Medulla oblongata (tissue), 1 donor: ENCODE measurements around the gene ARFGAP3.
"Not testable (repeated sequence)": the region's sequence is repeated elsewhere in the genome, so short reads cannot be mapped to it uniquely, and the experiment has no call there.

Experiments
- DNase-seq: peaks from one replicate; pipeline ENCODE4 v3.0.0-alpha.2; 2015; ENCODE audit errors: extremely low spot score

ARFGAP3 gene

DNA sequence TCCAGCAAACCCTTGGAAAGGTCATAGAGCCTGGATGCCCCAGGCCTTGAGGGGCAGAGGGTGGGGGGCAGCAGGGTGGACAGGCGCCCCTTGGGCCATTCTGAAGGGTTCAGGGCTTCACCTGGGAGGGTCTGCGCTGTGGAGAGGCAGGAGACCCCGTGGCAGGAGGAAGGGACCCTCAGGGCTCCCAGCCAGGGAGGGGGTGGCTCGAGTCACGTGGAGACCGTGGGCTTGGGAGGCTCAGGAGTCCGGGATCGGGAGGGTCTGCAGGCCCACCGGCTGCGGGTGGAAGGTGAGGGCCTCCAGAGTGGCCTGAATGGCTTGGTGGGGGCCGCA, 87.9 kb downstream of the ARFGAP3 start:
- no peak for DNase-seq

DNA sequence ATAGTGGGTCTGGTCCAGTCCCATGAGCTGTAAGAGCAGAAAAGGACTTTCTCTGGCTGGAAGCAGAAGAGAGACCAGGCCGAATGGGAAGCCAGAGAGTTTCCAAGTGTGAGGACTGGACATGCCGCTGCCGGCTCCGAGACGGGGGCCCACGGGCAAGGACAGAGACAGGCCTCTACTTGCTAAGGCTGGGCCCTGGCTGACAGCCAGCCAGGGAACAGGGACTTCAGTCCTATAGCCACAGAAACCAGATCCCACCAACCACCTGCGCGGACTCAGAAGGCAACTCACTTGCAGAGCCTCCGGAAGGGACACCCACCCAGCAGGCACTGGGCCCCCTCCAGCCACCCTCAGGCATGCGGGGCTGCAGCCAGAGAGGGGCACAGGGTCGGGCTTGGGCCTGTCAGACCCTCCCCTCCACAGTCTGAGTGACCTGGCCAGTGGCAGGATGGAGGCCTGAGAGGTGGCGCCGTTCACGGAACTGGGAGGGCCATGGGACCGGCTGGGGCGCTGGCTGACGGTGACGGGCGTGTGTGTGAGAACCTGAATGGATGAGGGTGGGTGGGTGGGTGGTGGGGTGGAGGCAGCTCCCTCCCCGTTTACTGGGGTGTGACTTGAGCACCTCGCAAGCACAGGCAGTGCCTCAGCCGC, 88.6 kb downstream of the ARFGAP3 start:
- no peak for DNase-seq

DNA sequence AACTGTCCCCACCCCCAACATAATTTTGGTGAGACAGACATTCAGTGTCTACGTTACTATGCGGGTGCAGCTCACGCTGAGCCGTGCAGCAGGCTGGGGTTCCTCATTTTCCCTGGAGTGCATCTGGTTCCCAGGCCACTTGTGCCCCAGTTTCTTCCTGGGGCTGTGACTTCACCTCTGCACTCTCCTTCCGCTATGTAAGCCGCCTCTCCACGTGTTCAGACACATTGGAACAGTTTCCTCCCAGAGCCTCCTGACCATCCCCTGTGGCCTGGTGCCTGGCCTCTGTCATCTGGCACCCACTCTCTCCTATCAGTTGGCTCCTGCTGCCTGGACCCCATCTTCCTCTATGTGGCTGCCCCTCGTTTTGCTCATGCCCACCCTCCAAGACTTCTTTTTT, 90.2 kb downstream of the ARFGAP3 start:
- no peak for DNase-seq

DNA sequence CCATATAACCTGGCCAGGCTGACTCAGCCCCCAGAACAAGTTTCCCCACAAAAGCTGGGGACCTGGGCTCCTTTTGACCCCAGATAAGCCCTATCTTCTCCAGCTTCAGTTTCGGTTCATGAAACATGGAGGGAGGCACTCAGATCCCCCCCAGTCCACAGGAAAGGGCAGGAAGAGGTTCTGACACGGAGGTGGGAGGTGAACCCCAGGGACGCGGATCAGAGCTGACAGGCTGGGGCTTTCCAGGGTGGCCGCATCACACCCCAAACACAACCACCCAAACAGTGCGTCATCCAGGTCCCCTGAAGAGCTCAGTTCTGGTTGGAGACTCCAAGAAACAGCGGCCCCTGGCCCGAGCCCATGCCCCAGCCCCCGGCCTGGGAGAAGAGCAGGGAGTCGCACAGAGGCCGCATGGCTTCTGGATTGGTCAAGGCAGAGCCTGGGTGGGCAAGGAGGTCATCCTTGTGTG, 92.1 kb downstream of the ARFGAP3 start:
- no peak for DNase-seq

DNA sequence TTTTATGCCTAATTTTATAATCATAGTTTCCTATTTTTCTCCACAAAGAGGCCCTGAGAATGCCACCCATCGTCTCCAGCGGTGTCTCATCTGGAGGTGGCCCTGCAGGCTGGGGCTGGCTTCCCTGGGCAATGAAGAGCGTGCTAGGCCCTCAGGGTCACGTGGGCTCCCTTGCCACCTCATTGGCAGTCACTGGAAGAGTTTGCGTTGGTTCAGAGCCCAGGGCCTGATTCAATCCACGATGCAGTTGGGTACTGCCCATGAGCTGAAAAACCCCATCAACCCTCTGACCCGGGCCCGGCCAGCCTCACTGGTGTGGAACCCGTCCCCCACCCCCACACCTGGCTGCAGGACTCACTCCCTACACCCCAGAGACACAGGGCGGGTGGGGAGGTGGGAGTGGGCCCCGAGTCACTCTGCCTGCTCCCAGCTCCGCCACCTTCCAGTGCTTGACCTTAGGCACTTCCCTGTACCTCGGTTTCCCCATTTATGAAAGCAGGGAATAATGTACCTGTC, 93.0 kb downstream of the ARFGAP3 start:
- DNase-seq = no peak

DNA sequence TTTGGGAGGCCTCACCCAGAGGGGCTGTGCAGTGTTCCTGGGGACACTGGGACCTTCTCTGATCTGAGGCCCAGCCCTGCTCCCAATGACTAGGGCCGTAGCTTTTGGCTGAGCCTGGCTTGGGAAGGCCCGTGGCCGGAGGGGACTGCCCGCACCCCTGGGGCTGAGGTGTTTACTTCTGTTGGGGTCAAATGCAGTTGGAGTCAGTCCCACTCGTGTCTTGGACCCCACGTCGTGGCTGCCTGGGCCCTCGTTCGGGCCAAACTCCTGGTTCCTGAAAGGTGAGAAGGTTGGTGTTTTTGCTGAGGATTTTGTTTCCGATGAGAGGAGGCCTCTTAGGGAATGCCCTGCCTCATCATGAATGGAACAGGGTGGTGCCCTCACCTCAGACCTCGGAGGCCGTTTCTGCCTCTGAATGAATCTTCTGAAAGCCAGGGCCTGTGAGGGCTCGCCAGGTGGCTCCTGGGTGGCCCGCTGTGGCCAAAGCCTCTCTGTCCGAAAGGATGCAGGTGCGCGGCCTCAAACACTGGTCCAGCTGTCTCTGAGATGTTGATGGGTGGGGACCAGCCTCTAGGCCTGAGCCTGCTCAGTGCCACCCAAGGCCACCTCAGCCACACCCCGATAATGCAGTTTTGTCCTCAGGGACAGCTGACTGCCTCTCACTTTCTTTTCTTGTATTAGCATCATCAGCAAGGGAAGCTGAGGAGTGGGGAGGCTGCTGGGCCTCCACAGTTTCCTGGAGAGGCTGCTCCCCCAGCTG, 96.1 kb downstream of the ARFGAP3 start:
- DNase-seq = no peak

DNA sequence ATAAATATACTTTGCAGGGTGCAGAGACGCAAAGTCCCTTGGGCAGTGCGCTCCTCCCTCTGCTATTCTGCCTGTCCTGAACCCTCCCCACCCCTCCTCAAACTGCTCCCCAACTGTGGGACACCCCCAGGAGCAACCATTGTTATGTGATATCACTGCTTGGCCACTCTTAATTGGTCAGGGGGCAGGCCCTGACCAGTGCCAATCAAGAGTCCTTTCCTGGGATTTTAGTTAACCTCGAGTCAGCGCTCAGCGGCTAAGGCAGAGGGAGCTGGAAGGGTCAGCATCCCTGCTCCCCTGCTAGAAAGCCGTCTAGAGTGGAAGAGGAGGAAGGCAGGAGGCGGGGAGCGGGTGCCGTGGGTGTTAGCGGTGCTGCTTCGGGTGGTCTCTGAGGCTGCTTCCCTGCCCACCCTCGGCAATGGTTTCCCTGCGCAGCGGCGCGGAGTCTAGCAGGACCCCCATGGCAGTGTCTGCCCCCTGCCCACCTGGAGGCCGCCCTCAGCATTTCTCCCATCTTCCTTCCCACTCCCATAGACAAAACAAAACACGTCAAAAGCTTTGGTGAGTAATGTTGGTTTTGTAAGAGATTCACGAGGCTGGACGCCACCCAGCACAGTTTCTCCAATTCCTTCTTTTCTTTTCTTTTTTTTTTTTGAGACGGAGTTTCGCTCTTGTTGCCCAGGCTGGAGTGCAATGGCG, 98.0 kb downstream of the ARFGAP3 start:
- no peak for DNase-seq

DNA sequence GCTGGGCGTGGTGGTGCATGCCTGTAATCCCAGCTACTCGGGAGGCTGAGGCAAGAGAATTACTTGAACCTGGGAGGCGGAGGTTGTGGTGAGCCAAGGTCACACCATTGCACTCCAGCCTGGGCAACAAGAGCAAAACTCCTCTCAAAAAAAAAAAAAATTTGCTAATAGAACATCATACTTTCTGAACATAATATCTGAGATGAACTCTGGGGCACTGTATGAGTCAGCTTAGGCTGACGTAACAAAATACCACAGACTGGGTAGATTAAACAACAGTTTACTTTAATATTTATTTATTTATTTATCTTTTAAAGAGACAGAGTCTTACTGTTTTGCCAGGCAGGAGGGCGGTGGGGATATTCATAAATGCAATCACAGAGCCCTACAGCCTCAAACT, 101.5 kb downstream of the ARFGAP3 start:
- DNase-seq = not testable (repeated sequence)

DNA sequence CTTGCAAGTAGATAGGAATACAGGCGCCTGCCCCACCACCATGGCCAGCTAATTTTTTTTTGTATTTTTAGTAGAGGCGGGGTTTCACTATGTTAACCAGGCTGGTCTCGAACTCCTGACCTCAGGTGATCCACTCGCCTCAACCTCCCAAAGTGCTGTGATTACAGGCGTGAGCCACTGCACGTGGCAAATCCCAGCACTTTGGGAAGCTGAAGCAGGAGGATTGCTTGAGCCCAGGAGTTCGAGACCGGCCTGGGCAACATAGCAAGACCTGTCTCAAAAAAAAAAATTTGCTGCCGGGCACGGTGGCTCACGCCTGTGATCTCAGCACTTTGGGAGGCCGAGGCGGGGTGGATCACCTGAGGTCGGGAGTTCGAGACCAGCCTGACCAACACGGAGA, 102.0 kb downstream of the ARFGAP3 start:
- not testable (repeated sequence) for DNase-seq

DNA sequence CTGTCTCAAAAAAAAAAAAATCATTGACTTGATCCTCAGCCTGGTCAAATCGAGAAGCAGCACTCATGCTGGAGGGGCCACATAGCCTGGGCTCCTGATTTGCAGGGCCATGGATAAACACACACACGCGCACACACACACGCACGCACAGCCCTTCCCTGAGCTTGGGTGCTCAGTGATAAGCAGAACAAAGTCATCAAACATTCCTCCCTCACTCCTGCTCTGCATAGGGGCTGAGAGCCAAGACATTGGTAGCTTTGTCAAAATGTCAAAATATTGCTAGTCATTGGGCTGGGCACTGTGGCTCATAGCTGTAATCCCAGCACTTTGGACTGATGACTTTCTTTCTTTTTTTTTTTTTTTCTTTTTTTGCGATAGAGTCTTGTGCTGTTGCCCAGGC, 102.4 kb downstream of the ARFGAP3 start:
- DNase-seq = no peak

DNA sequence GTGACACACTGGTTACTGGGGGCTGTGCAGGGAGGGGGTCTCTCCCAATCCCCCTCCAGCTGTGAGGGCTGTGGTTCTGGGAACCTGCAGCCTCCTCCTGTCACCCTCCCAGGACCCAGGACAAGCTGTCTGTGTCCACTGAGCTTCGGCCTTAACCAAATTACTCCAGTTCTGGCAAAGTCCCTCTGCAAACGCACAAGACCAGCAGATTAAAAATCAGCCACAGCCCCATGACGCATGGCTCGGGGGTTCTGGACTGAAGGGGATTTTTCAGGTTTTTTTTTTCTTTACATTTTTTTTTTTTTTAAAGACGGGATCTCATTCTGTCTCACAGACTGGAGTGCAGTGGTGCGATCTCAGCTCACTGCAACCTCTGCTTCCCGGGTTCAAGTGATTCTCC, 104.2 kb downstream of the ARFGAP3 start:
- DNase-seq = no peak

DNA sequence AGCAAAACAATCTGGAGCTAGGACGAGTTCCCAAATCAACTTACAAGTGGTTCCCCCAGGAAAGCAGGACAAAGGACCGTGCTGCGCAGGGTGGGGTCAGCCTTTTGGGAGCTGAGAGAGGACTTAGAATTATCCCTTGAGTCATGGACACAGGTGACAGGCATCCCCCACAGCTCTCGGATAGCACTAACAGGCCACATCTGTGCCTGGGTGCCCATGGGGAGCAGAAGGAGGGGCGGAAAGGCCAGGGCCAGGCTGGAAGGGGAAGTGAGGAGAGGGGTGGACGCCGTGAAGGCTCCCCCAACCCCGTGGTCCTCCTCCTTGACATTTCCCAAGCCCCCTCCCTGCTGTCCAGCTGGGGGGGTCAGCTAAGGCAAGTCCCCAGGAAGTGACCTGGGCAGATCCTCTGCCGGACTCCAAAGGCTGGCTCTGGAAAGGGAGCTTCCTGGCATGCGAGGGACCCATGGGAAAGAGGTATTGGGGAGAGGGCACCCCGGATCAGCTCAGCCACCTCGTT, 104.8 kb downstream of the ARFGAP3 start:
- no peak for DNase-seq

DNA sequence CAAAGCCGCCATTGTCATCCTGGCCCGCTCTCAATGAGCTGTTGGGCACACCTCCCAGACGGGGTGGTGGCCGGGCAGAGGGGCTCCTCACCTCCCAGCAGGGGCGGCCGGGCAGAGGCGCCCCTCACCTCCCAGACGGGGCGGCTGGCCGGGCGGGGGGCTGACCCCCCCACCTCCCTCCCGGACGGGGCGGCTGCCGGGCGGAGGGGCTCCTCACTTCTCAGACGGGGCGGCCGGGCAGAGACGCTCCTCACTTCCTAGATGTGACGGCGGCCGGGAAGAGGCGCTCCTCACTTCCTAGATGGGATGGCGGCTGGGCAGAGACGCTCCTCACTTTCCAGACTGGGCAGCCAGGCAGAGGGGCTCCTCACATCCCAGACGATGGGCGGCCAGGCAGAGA, 106.7 kb downstream of the ARFGAP3 start:
- DNase-seq = not testable (repeated sequence)

DNA sequence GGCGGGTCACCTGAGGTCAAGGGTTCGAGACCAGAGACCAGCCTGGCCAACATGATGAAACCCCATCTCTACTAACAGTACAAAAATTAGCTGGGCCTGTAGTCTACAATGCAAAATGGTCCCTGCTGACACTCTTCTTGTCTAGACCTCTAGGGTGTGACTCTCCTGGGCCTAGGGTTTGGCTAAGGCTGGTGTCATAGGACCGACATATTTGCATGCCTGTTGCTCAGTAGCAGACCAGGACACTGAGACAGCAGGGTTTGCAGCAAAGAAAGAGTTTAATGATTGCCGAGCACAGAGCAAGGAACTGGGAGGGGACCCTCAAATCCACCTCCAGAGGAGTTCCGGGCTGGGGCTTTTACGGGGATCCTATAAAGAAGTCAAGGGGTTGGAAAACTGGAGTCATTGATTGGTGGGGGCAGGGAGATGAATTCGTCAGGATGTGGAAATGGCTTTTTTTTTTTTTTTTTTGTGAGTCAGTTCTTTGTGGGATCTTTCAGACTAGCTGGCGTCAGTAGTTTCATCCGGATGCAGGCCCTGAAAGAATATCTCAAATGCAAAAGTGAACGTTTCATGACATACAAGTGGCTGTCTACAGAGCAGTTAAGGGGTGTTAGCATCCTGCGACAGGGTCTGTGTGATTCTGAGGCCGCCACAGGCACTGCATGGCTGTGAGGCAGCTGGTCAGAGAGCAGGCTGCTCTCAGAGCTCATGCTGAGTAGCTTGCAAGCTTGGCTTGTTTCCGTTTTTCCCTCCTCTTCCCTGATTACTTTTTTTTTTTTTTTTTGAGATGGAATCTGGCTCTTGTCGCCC, 109.2 kb downstream of the ARFGAP3 start:
- DNase-seq = no peak
